Mucosa of stomach (tissue), 1 donor: ENCODE data around the gene BICRA.
"Not testable (repeated sequence)": the region's sequence is repeated elsewhere in the genome, so short reads cannot be mapped to it uniquely, and the experiment has no call there.

Source experiments
- H3K27me3 ChIP-seq: one replicate; pipeline ENCODE4 v1.7.0; 2013; ENCODE audit warnings: mild to moderate bottlenecking, low read length; ENCODE audit not compliant: control insufficient read depth, insufficient read depth
- H3K36me3 ChIP-seq: one replicate; pipeline ENCODE4 v1.7.0; 2013; ENCODE audit warnings: low read length; ENCODE audit not compliant: control insufficient read depth, insufficient read depth
- H3K4me1 ChIP-seq: one replicate; pipeline ENCODE4 v1.7.0; 2013; ENCODE audit warnings: mild to moderate bottlenecking, low read length; ENCODE audit not compliant: control insufficient read depth, insufficient read depth
- H3K4me3 ChIP-seq: one replicate; pipeline ENCODE4 v1.7.0; 2013; ENCODE audit warnings: low read length
- H3K9ac ChIP-seq: one replicate; pipeline ENCODE4 v1.7.0; 2013; ENCODE audit warnings: mild to moderate bottlenecking, low read length, moderate library complexity
- H3K9me3 ChIP-seq: one replicate; pipeline ENCODE4 v1.7.0; 2013; ENCODE audit warnings: mild to moderate bottlenecking, low read length, moderate library complexity; ENCODE audit not compliant: control insufficient read depth
- donor health status: Pancreatic carcinoma.

BICRA gene

DNA sequence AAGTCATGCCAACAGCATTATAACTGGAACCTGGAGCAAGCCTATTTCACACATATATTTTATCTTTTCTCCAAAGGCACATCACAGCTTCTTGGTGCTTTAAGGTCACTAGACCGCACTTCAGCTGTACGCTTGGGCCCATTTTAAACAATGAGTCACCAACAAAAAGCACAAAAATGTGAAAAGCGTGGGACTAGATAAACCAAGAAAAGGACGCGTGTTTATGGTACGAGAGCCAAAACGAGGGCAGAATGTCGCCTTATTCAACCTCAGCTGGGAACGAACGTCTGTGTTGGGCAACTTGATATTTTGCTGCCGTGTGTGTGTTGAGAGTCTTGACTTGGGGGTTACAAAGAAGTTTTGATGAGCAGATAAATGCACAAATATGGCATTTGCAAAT lies 95.1 kb downstream of the BICRA start:
- Histone ChIP-seq H3K4me3 (no peak overlapping the region), H3K9me3 (no peaks in the 10 kb centered on the region), H3K27me3 (peaks cover 6% of the 10 kb centered on the region), H3K4me1 (no peaks in the 10 kb centered on the region), H3K36me3 (no peaks in the 10 kb centered on the region), H3K9ac (no peak overlapping the region)

DNA sequence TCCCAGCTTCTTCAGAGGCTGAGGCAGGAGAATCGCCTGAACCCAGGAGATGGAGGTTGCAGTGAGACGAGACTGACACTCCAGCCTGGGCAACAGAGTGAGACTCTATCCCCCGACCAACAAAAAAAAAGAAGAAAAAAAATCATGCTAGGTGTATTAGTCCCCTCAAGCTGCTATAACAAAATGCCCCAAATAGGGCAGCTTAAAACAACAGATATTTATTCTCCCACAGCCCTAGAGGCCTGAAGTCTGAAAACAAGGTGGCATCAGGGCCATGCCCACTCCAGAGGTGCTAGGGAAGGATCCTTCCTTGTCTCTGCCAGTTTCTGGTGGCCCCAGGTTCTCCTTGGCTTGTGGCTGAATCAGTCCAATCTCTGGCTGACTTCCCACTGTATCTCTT lies 95.7 kb downstream of the BICRA start:
- no peaks in the 10 kb centered on the region for H3K36me3 ChIP-seq
- no peaks in the 10 kb centered on the region for H3K4me1 ChIP-seq
- no peaks in the 10 kb centered on the region for H3K9me3 ChIP-seq
- H3K27me3 ChIP-seq, result peaks cover 6% of the 10 kb centered on the region
- H3K9ac ChIP-seq, result no peak overlapping the region
- H3K4me3 ChIP-seq, result no peak overlapping the region

DNA sequence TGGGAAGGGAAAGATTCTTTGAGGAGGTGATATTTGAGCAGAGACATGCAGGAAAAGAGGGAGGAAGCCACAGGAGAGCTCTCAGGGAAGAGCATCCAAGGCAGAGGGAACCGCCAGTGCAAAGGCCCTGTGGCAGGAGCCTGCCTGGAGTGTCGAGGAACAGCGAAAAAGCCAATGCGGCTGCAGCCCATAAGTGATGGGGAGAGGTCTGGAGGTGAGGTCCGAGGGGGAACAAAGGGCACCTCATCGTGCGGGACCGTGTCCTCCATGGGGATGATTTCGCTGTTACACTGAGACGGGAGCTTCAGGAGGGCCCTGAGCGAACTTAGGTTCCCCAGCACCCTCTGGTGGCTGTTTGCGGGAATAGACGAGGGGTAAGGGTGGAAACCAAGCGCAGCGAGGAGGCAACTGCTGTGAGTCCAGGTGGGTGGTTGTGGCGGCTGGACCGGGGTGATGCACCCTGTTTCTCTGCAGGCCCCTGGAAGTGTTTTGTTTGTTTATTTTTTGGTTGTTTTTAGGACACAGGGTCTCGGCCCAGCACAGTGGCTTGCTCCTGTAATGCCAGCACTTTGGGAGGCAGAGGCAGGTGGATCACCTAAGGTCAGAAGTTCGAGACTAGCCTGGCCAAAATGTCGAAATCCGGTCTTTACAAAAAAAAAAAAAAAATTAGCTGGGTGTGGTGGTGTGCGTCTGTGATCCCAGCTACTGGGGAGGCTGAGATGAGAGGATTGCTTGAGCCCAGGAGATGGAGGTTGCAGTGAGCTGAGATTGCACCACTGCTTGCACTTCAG lies 98.4 kb downstream of the BICRA start:
- Histone ChIP-seq H3K27me3 (peaks cover 6% of the 10 kb centered on the region), H3K4me1 (no peaks in the 10 kb centered on the region), H3K9ac (no peak overlapping the region), H3K36me3 (no peaks in the 10 kb centered on the region), H3K4me3 (no peak overlapping the region), H3K9me3 (no peaks in the 10 kb centered on the region)

DNA sequence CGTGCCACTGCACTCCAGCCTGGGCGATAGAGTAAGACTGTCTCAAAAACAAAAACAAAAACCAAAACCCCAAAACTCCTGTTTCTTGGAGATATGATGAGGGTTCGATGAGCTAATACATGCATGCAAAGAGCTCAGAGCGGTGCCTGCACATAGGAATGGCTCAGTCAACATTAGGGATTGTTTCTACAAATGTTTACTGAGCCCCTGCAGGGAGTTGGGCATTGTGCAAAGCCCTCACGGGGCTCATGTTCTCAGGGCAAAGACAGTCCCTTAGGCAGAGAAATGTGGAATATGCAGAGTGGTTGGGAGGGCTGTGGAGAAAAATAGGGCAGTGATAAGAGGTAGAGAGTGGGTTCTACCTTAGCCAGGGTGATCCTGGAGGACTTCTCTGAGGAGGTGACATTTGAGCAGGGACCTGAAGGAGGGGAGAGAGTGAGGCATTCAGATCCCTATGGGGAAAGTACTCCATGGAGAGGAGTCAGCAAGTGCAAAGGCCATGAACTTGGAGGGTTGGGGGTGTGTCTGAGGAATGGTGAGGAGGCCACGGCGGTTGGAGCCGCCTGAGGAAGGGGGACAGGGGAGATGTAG lies 102.8 kb downstream of the BICRA start:
- no peak overlapping the region for H3K9ac ChIP-seq
- H3K4me3 ChIP-seq, result no peak overlapping the region
- H3K36me3 ChIP-seq, result no peaks in the 10 kb centered on the region
- peaks cover 5% of the 10 kb centered on the region for H3K27me3 ChIP-seq
- H3K4me1 ChIP-seq, result no peaks in the 10 kb centered on the region
- H3K9me3 ChIP-seq, result no peaks in the 10 kb centered on the region

DNA sequence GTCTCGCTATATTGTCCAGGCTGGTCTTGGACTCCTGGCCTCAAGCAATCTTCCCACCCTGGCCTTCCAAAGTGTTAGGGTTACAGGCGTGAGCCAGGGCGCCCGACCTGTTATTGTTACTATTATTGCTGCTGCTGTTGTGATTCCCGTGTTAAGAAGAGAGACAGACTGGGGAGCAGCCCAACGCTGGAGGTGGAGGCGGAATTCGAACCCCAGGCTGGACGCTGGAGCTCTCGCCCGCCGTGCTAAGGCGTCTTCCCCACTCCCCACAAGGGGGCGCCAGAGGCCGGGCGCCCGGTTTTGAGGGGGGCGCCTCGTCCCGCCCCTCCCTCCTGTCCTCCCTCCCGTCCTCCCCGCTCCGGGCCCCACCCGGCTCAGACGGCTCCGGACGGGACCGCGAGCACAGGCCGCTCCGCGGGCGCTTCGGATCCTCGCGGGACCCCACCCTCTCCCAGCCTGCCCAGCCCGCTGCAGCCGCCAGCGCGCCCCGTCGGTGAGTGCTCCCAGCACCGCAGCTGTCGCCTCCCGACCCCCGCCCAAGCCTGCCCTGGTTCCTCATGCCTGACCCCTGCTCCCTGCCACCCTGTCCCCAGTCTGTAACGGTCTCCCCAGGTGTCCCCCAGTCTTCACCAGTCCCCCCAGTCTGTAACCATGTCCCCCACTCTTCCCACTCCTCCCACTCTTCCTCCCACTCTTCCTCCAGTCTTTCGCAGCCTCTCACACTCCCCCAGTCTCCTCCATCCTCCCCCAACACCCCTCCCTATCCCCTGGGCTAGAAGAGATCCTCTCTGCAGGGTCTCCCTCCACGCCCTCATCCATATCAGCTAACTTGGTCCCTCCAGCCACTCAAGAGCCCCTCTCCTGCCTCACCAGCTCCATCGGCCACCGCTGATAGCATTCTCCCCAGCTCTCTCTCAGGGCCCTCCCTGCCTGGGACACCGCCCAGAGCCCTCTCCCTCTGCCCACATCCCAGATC lies 104.4 kb downstream of the BICRA start, which contains the start of gene EHD2:
Gene EHD2 (plus strand): TSS at position 377 of the 976 bp plus-strand sequence. CDS start 3,191 bp downstream, outside the sequence.
- Histone ChIP-seq H3K4me3 (peak within 1 kb of the TSS; percentile 46), H3K4me1 (peaks cover 4% of the 10 kb centered on the region), H3K9me3 (no peaks in the 10 kb centered on the region), H3K9ac (peak within 1 kb of the TSS; percentile 78), H3K36me3 (no peaks in the 10 kb centered on the region), H3K27me3 (no peaks in the 10 kb centered on the region)

DNA sequence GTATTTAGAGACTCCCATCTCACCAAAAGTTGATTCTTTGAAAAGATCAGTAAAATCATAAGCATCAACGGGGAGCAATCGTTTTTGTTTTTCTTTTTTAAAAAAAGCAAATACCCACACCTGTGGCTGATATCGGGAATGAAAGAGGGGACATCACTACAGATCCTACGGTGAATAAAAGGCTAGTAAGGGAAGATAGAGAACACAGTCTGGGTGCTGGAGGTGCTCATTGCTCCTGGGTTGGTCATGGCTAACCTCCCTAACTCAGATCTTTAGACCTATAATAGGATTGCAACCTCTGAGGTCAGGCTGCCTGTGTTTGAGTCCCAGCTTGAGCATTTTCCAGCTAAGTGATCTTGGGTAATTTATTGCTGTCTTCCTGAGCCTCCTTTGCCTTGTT lies 105.4 kb downstream of the BICRA start:
- no peaks in the 10 kb centered on the region for H3K9me3 ChIP-seq
- no peaks in the 10 kb centered on the region for H3K27me3 ChIP-seq
- H3K36me3 ChIP-seq, result no peaks in the 10 kb centered on the region
- peaks cover 4% of the 10 kb centered on the region for H3K4me1 ChIP-seq
- peak overlapping the region; percentile 78 for H3K9ac ChIP-seq
- no peak overlapping the region for H3K4me3 ChIP-seq

DNA sequence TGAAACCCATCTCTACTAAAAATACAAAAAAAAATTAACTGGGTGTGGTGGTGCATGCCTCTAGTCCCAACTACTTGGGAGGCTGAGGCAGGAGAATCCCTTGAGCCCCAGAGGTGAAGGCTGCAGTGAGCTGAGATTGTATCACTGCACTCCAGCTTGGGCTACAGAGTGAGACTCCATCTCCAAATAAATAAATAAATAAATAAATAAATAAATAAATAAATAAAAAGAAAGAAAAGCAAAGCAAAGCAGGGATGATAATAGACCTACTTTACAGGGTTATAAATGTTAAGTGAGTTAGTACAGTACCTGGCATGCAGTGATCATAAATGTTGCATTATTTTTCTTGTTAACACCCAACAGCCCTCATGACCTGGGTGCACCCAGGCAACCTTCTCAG lies 105.9 kb downstream of the BICRA start:
- not testable (repeated sequence) for H3K9ac ChIP-seq, H3K4me3 ChIP-seq, H3K4me1 ChIP-seq

DNA sequence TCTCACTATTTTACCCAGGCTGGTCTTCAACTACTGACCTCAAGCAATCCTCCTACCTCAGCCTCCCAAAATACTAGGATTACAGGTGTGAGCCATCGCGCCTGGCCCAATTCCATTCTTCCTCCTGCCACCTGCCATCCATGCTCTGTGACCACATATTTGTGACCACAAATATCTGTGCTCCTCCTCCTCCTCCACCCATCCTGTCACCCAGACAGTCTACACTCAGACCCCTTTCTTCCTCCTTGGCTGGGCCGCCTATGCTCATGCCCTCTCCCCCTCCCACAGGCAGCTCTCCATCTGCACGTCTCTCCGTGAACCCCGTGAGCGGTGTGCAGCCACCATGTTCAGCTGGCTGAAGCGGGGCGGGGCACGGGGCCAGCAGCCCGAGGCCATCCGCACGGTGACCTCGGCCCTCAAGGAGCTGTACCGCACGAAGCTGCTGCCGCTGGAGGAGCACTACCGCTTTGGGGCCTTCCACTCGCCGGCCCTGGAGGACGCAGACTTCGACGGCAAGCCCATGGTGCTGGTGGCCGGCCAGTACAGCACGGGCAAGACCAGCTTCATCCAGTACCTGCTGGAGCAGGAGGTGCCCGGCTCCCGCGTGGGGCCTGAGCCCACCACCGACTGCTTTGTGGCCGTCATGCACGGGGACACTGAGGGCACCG lies 107.5 kb downstream of the BICRA start:
- no peaks in the 10 kb centered on the region for H3K9me3 ChIP-seq
- peaks cover 4% of the 10 kb centered on the region for H3K4me1 ChIP-seq
- H3K36me3 ChIP-seq, result no peaks in the 10 kb centered on the region
- no peak overlapping the region for H3K4me3 ChIP-seq
- H3K9ac ChIP-seq, result no peak overlapping the region
- no peaks in the 10 kb centered on the region for H3K27me3 ChIP-seq

More for the DNA sequence above, 105.9 kb downstream of the BICRA start:
- not testable (repeated sequence) for H3K36me3 ChIP-seq, H3K9me3 ChIP-seq, H3K27me3 ChIP-seq

DNA sequence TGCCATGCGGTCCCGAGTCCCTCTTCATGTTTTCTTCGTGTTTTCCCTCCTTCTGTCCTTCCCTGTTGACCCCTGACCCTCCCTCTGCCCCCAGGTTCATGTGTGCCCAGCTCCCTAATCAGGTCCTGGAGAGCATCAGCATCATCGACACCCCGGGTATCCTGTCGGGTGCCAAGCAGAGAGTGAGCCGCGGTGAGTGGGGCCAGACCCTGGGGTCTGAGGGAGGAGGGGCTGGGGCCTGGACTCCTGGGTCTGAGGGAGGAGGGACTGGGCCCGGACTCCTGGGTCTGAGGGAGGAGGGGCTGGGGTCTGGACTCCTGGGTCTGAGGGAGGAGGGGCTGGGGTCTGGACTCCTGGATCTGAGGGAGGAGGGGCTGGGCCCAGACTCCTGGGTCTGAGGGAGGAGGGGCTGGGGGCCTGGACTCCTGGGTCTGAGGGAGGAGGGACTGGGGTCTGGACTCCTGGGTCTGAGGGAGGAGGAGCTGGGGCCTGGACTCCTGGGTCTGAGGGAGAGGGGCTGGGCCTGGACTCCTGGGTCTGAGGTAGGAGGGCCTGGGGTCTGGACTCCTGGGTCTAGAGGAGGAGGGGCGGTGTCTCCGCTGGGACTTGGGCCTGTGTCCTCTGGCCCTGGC lies 109.6 kb downstream of the BICRA start:
- not testable (repeated sequence) for H3K9ac ChIP-seq, H3K4me3 ChIP-seq, H3K9me3 ChIP-seq, H3K27me3 ChIP-seq, H3K36me3 ChIP-seq
- peaks cover 13% of the 10 kb centered on the region for H3K4me1 ChIP-seq

DNA sequence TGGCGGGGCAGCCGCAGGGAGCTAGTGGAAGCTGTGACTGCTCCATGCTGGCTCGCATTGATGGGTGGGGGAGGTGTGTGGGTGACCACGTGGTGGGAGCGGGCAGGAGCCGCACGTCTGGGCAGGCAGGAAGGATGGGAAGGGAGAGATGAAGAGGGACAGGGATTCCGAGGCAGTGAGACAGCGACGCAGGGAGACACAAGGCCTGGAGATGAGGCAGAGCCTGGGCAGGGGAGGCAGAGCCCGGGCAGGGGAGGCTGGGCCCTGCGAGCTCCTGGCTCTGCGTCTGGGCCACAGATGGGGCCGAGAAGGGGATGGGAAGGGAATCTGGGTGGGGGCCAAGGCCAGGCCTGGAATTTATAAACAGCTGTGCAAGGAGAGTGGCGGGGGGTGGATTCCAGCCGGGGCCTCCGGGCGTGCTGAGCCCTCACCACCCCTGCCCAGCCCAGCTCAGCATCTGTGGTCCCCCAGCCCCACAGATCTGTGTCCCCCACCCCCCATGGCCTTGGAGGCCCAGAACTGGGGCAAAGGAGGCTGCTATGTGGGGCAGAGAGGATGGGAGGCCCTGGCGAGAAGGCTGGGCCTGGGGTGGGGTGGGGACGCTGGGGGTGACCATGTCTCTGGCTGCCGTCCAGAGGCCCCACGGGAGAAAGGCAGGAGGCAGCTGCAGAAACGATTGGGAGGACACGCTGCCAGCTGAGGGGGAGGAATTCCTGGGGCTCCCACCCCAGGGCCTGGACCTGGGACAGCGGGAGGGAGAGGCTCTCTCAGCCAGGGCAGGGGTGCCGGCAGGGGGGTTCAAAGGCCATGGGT lies 110.3 kb downstream of the BICRA start:
- Histone ChIP-seq H3K36me3 (no peaks in the 10 kb centered on the region), H3K9ac (no peak overlapping the region), H3K9me3 (no peaks in the 10 kb centered on the region), H3K4me1 (peaks cover 13% of the 10 kb centered on the region), H3K4me3 (no peak overlapping the region), H3K27me3 (no peaks in the 10 kb centered on the region)
